ENCODE measurements around the gene EBP.
A peak's percentile ranks its signal among the peaks of the same experiment; 100 is the strongest.

Gene EBP

DNA sequence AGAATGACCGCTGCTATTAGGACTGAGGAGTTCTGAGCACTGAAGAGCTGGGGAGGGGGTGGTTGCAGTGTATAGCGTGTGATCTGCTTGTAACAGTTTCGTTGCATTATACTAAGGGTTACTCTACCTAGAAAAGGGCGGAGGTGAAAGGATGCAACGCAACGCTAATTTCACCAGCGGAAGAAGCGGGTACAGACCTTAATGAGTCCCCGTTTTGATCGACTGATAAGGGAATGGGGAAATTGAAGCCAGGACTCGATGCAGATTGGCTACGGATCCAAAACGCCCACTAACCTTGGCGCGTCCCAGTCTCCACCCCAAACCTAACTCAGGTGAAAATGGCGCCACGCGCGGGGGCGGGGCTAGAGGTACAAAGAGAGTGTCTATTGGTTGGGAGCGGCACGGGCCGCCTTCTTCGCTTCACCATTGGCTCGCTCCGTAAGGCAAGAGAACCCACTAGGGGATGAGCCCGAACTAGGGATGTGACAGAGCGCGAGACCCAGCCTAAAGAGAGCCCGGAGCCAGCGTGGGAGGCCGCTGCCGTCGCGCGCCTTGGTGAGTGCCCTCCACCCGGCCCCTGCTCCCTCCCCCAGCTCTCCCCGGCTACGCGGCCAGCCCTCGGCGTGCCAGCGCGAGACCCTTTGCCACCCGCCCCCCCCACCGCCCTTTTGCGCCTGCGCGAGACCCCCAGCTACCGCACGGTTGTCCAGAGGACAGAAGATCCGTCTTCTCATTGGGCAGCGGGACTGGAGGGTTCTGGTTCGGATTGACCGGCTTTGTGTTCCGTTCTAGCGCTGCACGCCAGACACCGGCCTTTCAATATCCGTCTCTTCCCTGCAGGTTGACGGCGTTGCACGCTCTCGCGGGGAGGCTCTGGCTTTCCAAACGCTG, at the start of gene EBP:
Gene EBP (plus strand): TSS at position 456 of the 891 bp plus-strand sequence. CDS start 1,964 bp downstream, outside the sequence.
- peak; percentile 87 for DNase-seq

- no peak for DNase-seq
Observed at GRCh38 chrX:48472225-48472624, 49.4 kb upstream of the EBP start.

DNA sequence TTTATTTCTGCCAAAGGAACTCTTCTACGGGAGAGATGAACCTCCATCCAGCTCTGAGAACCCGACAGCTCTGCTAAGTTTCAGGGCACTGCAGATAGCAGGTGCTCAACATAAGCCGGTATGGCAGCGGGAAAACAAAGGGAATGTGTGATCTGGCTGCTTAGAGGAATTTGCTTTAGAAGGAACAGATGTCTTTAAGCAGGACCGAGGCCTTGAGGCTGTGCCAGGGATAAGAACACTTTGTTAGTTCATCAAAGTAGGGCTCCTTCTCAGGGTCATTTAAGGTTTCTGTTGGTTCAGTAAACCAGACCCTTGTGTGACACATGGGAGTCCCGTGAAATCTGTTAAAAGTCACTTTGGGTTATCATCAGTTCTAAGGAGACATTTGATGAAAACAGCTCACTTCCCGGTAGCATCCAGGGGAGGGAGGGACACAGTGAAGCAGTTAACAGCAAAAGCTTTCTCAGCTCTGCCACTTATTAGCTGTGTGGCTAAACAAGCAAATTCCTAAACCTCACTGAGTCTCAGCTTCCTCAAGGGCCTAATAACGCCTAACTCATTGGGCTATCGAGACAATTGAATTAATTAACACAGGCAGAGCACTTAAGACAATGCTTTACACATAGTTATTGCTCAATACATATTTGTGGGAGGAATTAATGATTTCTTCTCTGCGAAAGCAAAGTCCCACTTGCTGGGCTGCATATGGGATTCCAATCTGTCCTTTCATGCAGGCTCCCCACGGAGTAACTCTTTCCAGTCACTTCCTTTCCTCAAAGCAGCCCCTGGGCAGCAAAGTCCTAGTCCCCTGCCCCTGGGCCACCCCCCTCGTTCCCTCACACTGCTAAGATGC, 48.5 kb upstream of the EBP start:
- DNase-seq: no peak

- DNase-seq: no peak
Observed at GRCh38 chrX:48473704-48473990, 48.0 kb upstream of the EBP start.

DNA sequence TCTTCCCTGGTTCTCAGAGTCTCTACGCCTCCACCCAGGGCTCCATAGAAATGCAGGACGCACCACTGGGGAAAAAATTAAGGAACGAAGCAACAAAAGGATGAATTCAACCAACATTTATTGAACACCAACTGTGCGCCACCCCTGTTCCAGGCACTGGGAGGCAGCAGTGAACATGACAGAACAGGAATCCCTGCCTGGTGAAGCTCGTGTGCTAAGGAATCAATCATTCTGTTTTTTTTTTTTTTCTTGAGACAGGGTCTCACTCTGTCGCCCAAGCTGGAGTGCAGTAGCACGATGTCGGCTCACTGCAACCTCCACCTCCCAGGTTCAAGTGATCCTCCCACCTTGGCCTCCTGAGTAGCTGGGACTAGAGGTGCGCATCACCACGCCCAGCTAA, 47.5 kb upstream of the EBP start:
- DNase-seq: no peak

- no peak for DNase-seq
Observed at GRCh38 chrX:48474581-48474980, 47.0 kb upstream of the EBP start.

DNA sequence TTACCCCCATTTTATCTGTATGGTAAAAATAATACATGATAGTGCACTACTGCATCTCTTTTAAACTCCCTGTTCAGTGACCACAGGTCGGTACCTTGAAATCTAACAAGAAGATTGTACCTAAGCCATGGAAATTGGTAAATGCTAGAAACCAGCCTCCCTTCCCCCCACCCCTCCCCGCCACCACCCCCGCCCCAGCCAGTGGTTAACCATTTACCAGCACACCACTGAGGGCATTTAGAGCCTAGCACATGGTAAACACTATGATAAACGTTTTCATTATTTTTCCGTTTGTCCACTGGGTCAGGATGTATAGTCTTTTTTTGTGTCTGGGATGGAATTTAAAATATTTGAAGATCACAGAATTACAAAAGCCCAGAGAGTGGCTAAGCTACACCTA, 46.3 kb upstream of the EBP start:
- DNase-seq: no peak

DNA sequence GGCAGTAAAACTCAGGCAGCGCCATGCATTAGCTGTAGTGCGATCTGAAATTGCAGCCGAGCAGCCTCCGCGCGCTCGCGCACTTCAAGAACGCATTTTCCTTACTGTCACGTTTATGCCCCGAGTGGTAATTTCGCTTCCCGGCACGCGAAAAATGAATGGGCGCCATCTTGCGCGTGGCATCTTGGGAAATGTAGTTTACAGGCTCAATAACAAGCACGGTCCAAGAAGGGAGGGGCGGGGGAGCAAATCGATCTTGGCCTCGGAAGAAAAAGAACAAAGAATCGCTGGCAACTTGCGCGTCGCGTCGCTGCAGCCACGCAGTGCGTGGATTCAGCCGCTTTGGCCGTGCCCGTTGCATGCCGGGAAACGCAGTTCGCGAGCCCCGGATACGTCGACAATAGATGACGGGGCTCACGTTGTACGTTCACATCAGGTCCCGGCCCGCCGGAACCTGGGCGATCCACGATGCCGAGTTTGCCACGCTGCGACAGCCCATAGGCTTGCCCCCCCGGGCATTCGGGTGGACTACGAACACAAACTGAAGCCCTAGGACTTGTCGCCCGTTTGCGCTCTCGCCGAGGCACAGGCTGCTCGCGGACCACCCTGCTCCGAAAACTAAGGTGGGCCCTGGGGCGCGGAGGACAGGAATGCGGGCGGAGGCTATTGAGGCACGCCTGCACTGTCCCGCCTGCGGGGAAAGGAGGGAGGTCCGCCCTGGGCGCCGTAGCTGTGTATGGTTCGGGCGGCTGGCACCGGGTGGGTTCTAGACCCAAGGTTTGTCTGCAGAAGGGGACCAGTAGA, 45.6 kb upstream of the EBP start, which contains the start of gene FTSJ1:
Gene FTSJ1 (plus strand): TSS at position 426 of the 804 bp plus-strand sequence. CDS start 1,849 bp downstream, outside the sequence.
- peak; percentile 51 for DNase-seq

DNA sequence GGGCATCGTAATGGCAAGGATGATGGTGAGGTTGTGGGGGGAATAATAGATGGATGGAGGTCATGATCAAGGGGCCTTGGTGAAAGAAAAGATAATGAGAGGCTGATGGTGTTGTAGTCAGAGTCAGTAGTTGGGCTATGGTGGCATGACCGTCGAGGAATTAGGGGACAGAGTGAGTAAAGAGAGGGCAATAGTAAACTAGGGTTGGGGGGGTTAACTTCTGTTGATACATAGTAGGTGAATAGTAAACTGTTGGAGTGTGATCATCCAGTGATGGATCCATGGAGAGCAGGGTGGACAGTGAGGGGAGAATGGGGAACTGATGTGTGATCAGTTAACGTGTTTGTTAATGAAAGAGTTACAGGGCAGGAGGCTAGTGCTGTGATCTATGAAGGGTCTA, 44.7 kb upstream of the EBP start:
- DNase-seq: no peak

DNA sequence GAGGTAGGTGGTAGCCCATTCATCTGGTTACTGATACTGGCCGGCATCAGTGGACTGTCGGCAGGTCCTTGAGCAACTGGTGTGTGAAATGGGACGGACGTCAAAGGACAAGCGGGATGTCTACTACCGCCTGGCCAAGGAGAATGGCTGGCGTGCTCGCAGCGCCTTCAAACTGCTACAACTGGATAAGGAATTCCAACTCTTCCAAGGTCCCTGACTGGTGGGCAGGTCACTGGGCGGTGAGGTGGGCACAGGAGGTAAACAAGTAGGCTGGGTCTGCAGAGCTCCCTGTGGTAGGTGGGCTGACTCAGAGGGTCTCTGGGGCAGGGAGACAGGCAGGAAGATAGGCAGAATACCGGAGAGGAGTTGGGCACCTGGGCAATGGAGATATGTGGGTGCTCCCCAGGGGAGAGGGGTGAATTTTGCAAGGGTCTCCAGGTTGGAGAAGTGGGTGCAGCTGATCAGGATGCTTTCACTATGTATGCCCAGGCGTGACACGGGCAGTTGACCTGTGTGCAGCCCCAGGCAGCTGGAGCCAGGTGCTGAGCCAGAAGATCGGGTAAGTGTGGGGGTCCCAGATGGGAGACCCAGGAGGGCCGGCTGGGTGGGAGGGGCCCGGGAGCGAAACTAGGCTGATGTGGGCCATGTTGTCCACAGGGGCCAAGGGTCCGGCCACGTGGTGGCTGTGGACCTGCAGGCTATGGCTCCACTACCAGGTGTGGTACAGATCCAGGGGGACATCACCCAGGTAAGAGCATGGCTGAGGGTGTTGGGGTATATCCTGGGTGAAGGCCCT, 43.5 kb upstream of the EBP start:
- no peak for DNase-seq

- no peak for DNase-seq
Observed at GRCh38 chrX:48478806-48479205, 42.8 kb upstream of the EBP start.

DNA sequence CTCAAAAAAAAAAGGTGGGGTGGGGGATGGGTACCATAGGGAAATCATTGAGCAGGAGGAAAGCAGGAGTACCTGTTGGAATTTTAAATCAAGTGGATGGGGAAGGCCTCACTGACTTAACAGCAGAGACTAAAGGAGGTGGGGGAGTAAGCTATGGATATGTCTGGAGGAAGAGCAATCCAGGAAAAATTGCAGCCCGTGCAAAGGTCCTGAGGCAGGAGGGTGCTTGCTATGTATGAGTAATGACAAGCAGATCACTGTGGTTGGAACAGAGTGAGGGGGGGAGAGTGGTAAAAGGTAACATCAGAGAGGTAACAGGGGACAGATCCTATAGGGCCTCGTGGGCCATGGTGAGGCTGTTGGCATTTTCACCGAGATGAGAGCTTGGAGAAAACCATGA, 41.5 kb upstream of the EBP start:
- DNase-seq: no peak

DNA sequence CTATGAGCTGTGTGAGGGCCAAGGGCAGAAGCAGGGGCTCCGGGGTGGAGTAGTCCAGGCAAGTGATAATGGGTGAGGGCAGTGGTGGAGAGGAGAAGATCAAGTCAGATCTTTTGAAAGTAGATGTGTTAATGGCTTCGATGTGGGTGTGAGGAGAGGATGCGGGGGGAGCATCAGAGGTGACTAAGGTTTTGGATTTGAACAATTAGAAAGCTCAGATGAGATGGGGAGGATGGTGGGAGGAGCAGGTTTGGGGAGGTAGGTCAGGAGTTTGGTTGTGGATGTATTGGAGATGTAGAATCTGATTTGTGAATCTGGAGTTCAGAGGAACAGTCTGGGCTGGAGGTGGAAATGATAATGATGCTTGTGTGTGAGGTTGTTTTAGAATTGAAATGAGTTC, 41.0 kb upstream of the EBP start:
- no peak for DNase-seq

- no peak for DNase-seq
Observed at GRCh38 chrX:48482526-48482925, 39.1 kb upstream of the EBP start.

- no peak for DNase-seq
Observed at GRCh38 chrX:48487362-48487798, 34.2 kb upstream of the EBP start.

GRCh38 chrX:48488034-48488433, 33.6 kb upstream of the EBP start:
- DNase-seq: no peak

DNA sequence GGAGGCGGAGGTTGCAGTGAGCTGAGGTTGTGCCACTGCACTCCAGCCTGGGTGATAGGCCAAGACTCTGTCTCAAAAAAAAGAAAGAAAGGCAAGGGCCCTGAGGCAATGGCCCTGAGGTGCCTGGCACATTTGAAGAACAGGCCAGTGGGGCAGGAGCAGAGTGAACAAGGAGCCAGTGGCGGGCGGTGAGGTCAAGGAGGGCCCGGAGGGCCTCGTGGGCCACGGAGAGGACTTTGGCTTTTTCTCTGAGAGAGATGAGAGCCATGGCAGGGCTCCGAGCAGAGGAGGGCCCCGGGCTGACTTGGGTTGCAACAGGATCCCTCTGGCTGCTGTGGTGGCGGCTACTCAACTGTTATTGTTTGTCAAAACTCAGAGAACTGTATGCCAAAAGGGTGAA, 32.3 kb upstream of the EBP start:
- DNase-seq: no peak

DNA sequence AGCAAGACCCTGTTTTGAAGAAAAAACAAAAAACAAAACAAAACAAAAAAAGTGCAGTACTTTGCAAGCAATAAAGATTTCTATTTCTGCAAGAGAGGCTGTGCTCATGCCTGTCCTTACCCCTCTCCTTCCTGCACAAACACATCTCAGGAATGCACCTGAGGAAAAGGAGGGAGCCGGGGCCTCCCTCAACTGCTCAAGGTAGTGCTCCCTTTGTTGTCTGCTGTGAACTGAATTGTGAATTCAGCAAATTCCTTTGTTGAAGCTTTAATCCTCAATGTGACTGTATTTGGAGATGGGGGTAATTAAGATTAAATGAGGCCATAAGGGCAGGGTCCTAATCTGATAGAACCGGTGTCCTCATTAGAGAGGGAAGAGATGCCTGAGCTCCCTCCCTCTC, 31.7 kb upstream of the EBP start:
- no peak for DNase-seq

DNA sequence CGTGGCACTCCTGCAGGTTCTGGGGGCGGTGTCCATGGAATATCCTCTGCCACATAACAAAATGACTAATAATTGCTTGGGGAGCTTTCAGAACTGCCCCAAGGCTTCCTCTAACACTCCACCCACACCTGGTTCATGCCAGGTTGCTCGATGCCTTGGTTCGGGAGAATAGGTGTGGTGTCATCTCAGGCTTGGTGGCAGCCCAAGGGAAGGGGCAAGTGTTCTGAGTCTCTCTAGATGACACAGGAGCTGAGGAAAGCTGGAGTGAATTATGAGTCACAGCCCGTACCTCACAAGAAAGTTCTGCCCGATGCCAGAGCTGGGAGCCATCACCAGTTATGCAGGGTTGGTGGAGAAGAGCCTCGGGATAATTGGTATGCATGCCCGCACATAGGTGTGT, 30.9 kb upstream of the EBP start:
- no peak for DNase-seq

GRCh38 chrX:48491809-48492208, 29.8 kb upstream of the EBP start:
- no peak for DNase-seq

DNA sequence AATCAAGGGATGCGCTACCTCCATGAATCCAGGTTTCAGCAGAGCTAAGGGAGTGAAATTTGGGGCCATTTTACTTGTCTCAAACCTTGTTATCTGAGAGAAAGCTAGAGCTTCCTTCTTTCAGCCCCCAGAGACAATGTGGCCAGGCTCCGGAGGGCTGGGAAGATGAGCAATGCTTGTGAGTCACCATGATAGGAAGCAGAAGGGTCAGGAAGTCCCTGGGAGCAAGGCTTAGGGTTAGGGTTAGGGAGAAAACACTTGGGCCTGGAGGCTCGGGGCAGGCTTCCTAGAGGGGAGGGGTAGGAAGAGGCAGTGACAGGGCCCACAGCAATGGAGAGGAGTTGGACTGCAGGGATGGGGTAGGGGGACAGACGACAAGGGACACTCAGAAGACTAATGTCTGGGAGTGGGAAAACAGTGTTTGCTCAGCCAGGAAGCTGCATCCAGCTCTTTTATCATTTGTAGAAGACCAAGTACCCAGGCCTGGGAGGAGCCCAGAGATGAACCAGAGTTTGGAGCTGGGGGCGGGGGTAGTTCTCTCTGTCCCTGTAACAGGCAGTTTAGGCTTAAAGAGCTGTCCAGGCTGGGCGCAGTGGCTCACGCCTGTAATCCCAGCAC, 29.2 kb upstream of the EBP start:
- DNase-seq: no peak

DNA sequence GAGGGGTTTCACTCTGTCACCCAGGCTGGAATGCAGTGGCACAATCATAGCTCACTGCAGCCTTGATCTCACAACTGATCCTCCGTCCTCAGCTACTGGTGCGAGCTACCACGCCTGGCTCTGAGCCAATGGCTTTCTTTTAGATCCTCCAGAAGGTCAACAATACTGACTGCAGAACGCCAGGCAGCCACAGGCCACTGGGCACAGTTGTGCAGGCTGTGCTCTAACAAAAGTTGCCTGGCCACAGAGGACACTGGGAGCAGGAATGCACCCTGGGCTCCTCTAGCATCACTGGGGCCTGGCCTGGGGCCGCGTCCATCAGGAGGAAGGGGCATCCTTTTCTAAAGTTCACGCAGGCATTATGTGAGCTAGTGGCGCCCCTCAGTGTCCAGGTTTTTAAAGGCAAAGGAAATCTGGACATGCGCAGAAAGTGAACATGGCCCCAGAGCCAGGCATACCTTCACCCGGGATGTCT, 27.7 kb upstream of the EBP start:
- no peak for DNase-seq

Data from NCI-H748 treated with DMSO at 0.1 percent for 48 hours (cell line).